HG02870 (cell line): ENCODE data around the gene CLCF1.
A peak's percentile ranks its signal among the peaks of the same experiment; 100 is the strongest.

Experiments
- ATAC-seq: cut with Tn5 transposase; IDR thresholded peaks from one replicate; pipeline ENCODE4 v1.9.1; 2021; ENCODE audit warnings: mild to moderate bottlenecking, moderate library complexity; ENCODE audit not compliant: unreplicated experiment

The CLCF1 gene

GRCh38 chr11:67364169-67364568 is 9.2 kb downstream of the CLCF1 start:
- no peak for ATAC-seq

DNA sequence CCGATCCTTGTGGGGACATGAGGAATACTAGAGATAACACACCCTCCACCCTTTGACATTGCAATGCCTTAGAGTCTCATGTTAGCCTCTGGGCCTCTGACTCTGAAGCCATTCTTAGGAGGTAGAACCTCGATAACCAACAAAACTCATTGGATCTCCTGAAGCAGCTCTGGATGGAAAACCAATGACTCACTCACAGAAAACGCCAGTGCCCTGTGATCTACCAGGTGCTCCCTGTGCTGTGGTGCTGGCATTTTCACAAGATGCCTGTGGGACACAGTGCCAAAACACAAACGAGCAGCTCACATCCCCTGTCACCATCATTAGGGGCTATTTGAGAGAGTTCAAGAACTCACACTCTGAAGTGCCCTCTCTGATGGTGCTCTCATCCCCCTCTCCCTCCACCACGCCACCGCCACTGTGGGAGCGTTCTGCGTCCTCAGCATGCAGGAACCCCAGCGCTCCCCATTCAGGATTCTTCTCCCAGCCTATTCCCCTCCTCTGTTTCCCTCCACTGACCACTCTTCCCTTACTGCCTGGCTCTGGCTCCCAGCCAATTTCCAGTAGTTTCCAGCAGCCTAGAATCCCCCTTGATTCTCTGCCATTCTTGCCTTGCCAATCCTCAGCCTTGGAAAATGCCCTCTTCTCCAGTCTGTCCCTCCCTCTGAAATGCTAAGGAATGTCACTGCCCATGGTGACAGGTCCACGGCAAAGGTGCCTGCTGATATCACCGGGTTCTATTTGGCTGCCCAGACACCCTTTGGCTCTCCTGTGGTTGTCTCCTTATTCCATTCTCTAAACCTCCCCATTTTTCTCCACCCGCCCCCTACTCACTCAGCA is 15.3 kb downstream of the CLCF1 start:
- no peak for ATAC-seq

DNA sequence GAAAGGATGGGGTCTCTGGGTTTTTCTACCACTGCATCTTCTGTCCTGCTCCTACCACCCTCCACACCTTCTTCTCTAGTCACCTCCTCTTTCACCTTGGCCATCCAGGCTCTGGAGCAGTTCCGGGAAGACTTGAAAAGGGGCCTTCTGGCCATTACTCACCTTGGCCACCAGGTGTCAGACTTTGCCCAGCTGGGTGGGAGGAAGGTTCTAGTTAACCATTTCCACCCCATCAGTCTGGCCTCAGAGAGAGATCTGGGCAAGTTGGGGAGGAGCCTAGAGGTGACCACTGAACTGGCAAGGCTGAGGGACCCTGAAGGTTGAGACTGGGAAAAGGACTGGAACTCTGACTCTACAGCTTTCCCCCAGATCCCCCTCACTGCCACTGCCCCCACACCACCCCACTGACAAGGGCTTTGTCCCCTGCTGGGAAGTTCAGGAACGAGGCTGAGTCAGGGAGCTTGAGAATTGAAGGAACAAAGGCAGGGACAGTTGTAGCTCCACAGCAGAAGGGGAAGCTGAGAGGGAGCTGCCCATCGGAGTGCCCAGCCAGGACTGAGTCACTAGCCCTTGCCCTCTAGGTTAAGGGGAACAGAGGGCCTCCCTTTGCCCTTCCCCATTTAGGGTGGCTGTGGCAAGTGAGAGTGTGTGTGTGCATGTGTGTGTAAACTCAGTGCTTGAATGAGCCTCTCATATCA is 16.4 kb downstream of the CLCF1 start:
- ATAC-seq = no peak

- ATAC-seq = no peak
Observed at GRCh38 chr11:67356387-67356863, 17.0 kb downstream of the CLCF1 start.

DNA sequence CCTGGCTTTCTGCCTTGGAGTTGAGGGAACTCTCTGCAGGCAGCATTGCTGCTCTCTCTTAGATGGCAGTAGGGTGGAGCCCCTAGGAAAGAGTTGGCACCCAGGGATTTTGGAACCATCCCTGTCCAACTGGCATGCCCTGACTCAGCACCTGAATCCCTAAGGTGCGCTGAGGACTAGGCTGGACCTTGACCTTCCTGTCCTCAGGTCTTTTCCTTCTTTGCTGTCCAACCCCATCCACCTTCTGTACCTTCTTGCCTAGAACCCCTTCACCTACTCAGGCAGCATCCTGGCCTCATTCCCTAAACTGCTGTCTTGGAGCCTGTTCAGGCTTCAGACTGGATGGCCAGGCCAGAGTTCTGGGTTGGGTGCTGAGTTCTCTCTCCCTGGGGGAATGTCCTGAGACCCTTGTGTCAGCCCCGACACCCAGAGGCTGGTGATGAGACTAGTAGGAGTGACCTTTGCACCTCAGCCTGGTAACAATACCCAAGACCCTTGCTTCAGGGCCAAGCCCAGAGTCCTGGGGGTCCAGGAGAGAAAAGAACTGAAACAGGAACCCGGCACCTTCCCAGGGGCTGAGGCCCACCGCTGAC is 17.5 kb downstream of the CLCF1 start:
- no peak for ATAC-seq

GRCh38 chr11:67355023-67355793 is 18.2 kb downstream of the CLCF1 start:
- no peak for ATAC-seq

- no peak for ATAC-seq
Observed at GRCh38 chr11:67354075-67355022, 19.0 kb downstream of the CLCF1 start.

GRCh38 chr11:67353317-67354074 is 19.9 kb downstream of the CLCF1 start, which contains the start of gene POLD4:
POLD4 (minus strand) TSS chr11:67353546; CDS start chr11:67353399, 147 bp downstream.
- peak; percentile 77 for ATAC-seq

- no peak for ATAC-seq
Observed at GRCh38 chr11:67352546-67353316, 20.7 kb downstream of the CLCF1 start.

GRCh38 chr11:67351275-67352005 is 22.0 kb downstream of the CLCF1 start:
- ATAC-seq = no peak

DNA sequence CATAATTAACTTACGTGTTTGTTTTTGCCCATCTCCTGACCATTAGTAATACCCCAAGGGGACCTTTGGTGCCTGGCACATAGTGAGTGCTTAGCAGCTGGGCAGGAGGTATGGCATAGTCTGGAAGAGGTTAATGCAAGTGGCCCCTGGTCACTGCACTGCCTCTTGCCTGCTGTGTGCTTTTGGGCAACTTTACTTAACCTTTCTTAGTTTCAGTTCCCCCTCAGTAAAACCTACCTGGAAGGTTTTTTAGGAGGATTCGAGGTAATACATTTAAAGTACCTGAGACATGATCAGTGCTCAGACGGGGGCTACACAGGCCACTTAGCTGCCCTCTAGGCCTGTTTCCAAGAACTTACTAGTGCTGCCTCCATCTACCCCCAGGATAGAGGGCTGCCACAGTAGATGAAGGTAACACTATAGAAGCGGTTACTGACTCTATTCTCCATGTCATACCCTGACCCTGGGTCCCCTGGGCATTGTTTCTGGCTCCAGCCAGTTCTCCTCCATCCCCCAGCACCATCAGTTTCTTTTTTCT is 23.4 kb downstream of the CLCF1 start:
- no peak for ATAC-seq

- no peak for ATAC-seq
Observed at GRCh38 chr11:67349457-67349856, 23.9 kb downstream of the CLCF1 start.

DNA sequence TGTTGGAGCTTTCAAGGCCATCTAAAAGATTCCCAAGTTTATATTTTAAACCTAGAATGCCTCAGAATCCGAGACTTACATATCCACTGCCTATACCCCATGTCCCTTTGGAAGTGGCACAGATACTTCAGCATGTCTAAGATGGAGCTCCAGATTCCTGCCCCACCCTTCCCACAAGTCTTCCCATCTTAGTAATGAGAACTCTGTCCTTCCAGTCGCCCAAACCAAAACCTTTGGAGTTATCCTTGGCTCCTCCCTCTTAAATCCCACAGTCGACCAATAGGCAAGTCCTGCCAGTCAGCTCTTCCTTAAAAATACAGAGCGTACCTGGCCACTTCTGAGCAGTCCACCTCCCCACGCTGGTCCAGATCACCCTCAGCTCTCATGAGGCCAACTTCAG is 24.4 kb downstream of the CLCF1 start:
- no peak for ATAC-seq

DNA sequence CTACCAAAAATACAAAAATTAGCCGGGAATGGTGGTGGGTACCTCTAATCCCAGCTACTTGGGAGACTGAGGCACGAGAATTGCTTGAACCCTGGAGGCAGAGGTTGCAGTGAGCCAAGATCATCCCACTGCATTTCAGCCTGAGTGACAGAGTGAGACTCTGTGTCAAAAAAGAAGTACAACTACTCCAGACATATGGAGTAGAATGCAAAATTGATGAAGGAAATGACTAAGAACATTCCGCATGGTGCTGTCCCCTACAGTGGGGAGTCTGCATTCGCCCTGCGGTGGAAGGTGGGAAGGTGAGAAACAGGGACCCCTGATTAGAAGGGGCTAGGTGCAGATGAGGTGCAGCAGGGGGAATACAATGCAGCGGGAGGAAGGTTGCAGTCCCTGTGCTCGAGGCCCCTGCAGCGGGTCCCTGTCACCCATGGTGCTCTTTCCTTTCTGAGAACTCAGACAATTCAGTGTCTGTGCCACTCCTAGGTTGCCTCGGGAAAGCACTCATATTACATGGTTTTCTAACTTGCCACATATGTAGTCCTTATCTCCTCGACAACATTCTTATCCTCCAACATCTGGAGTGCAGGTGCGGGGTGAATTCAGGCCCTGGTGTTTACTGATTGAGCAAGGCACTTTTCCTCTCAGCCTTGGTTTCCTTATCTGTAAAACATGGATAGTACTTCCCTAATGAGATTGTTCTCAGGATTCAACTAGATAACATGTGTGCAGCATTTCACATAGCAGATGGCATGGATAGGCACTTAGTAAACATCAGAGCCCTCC is 25.2 kb downstream of the CLCF1 start:
- ATAC-seq = no peak

GRCh38 chr11:67345920-67346819 is 27.2 kb downstream of the CLCF1 start:
- ATAC-seq = no peak
